GM12873 (cell line): Measurements from ENCODE around the gene SPHK2.

Source experiments
- CTCF ChIP-seq: IDR thresholded peaks from 2 replicates; pipeline ENCODE4 v1.5.1; 2012; ENCODE audit warnings: low read depth, mild to moderate bottlenecking, moderate library complexity, low read length, control low read depth; ENCODE audit not compliant: insufficient read depth; ENCODE audit errors: missing control alignments

Gene SPHK2

GRCh38 chr19:48644355-48644754 lies 25.0 kb downstream of the SPHK2 start:
- no peak for TF ChIP-seq CTCF

- no peak for TF ChIP-seq CTCF
Measured at GRCh38 chr19:48644839-48645619, 25.7 kb downstream of the SPHK2 start.

GRCh38 chr19:48645620-48646000 lies 26.3 kb downstream of the SPHK2 start:
- no peak for TF ChIP-seq CTCF

GRCh38 chr19:48646001-48646721 lies 26.9 kb downstream of the SPHK2 start, which contains the start of gene CA11:
Gene CA11, minus strand, starts transcription at chr19:48646187. Its CDS starts 555 bp downstream, at chr19:48645632.
- TF ChIP-seq CTCF, result peak; percentile 82

- no peak for TF ChIP-seq CTCF
Measured at GRCh38 chr19:48646722-48647216, 27.5 kb downstream of the SPHK2 start.

GRCh38 chr19:48648134-48648533 lies 28.8 kb downstream of the SPHK2 start:
- no peak for TF ChIP-seq CTCF

- no peak for TF ChIP-seq CTCF
Measured at GRCh38 chr19:48650974-48651682, 31.8 kb downstream of the SPHK2 start.
